Activated gamma-delta T cell treated with anti-CD3 and anti-CD28 coated beads, Interleukin-2, amount 50 U/mL, for 16 hours (primary cell): ENCODE measurements around the gene COLQ.
A peak's percentile ranks its signal among the peaks of the same experiment; 100 is the strongest.
"Not testable (repeated sequence)": the region's sequence is repeated elsewhere in the genome, so short reads cannot be mapped to it uniquely, and the experiment has no call there.

Experiments used
- DNase-seq: peaks from one replicate; pipeline ENCODE4 v3.0.0-alpha.2; 2020; ENCODE audit warnings: low read depth

COLQ gene

DNA sequence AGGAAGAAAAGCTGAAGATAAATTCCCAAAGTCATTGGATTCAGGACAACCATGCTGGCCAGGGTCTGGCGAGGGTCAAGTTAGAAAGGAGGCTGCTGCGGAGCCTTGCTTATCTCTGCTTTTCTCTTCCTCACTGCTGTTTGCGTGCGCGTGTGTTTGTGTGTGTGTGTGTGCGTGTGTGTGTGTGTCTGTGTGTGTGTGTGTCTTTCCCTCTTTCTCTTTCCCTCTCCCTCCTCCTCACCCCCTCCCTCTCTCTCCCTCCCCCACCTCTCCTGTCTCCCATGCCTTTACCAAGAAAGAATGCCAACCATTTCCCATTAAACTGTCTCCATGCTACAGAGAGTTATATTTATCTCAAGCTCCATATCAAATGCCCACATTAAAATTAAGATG is at the start of gene COLQ:
Gene COLQ, minus strand, starts transcription at position 134 of the 393 bp plus-strand sequence. Its CDS starts 81 bp downstream, at position 53.
- DNase-seq: no peak

DNA sequence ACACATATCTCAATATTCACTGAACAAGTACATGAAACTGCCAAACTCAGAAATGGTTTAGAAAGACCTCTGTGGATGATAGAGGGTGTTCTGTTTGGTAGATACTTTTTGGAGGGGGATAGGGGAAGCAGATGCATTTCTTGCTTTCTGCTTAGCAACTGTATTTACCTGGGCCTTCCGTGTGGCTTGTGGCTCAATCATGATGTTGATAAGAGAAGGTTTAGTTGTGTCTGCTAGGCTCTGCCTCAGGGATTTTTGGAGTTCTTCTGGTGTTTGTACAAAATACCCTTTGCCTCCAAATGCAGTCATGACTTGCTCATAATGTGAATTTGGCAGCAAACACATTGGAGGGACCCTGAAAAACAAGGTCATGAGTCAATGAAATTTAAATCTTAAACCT is 41.7 kb upstream of the COLQ start:
- no peak for DNase-seq

- no peak for DNase-seq
Measured at GRCh38 chr3:15562560-15562959, 41.1 kb upstream of the COLQ start.

GRCh38 chr3:15558581-15558980 is 37.1 kb upstream of the COLQ start:
- no peak for DNase-seq

DNA sequence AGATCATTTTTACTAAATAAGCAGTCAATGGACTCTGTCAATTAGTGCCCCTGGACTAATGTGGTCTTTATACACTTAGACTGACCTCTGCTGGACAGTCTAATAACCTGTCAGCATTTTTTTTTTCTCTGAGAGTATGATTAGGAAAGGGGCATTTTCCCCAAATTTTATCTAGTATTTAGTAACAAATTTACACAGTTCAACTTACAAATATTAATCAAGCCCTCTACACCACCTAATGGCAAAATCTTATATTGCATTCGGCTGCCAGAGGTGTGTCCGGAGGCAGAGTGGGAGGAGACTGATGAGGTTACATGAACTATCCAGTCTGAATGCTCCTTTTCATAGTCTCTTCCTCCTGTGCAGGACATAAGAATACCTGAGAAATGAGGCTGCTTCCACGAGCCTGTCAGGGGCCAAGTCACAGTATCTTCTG is 36.0 kb upstream of the COLQ start:
- peak; percentile 28 for DNase-seq

DNA sequence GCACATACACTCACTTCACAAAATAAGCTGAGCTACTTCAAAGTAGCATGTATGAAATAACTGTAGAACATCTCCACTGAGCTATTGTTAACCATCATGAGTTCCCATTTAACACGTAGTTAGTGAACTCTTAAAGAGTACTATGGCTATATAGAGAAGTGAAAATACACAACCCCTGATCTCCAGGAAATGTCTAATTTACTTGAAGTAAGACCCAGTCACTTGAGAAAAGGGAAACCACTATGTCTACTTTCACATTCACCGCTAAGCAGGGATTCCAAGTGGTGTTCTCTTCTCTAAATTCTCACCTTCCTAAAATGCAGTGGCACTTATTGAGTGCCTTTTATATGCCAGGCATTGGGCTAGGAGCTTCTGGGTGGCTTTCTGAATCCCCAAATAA is 35.0 kb upstream of the COLQ start:
- DNase-seq: no peak

- DNase-seq: no peak
Measured at GRCh38 chr3:15553749-15554148, 32.2 kb upstream of the COLQ start.

- DNase-seq: no peak
Measured at GRCh38 chr3:15551902-15552301, 30.4 kb upstream of the COLQ start.

DNA sequence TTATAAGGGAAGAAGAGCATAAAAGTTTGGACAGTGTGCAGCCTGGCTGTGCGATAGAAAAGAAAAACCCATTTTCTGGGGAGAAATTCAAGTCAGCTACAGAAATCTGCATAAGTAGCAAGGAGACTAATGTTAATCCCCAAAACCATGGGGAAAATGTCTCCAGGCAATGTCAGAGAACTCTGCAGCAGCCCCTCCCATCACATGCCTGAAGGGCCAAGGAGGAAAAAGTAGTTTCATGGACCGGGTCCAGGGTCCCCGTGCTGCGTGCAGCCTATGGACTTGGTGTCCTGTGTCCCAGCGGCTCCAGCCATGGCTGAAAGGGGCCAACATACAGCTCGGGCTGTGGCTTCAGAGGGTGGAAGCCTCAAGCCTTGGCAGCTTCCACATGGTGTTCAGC is 28.3 kb upstream of the COLQ start:
- DNase-seq: no peak

- no peak for DNase-seq
Measured at GRCh38 chr3:15542614-15543013, 21.1 kb upstream of the COLQ start.

- no peak for DNase-seq
Measured at GRCh38 chr3:15541371-15541770, 19.9 kb upstream of the COLQ start.

- DNase-seq: no peak
Measured at GRCh38 chr3:15539066-15539465, 17.6 kb upstream of the COLQ start.

DNA sequence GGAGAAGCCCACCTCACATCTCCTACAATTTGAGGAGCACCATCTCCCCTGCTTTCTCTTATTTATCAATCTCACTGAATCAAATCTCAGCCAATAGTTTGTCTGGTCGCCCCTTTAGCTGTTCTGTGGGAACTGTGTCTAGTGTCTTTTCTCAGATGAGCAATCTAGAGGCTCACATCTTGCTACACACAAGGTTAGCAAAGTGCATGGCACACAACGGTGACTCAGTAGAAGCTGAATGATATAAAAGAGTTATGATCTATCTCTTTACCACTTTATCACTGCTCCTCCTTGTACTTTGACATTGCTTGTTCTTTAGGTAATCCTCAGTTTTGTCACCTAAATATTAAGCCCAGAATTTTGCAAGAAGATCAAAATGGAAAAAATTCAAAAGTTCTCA is 16.8 kb upstream of the COLQ start:
- no peak for DNase-seq

GRCh38 chr3:15536856-15537255 is 15.3 kb upstream of the COLQ start:
- DNase-seq: no peak

DNA sequence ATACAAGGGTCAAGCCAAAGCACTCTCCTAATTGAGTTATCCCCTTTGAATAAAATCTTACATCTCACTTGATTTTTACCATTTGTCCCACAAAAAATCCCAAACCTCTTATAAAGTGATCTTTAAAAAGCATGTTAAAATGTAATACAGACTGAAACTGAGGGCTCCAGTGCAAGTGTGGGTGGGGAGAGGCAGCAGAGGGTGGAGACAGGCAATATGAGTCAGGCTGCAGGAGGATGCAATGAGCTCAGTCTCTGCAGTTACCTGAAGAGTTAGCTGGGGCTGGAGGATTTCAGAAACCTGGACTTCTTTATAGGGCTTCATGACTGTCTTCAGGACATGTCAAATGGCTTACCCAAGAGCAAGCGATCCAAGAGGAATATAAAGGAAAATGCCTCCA is 14.2 kb upstream of the COLQ start:
- peak; percentile 16 for DNase-seq

GRCh38 chr3:15532614-15533013 is 11.1 kb upstream of the COLQ start:
- not testable (repeated sequence) for DNase-seq

- DNase-seq: no peak
Measured at GRCh38 chr3:15531346-15531745, 9.8 kb upstream of the COLQ start.

GRCh38 chr3:15528854-15529537 is 7.5 kb upstream of the COLQ start:
- DNase-seq: no peak

- DNase-seq: no peak
Measured at GRCh38 chr3:15527031-15527459, 5.5 kb upstream of the COLQ start.

DNA sequence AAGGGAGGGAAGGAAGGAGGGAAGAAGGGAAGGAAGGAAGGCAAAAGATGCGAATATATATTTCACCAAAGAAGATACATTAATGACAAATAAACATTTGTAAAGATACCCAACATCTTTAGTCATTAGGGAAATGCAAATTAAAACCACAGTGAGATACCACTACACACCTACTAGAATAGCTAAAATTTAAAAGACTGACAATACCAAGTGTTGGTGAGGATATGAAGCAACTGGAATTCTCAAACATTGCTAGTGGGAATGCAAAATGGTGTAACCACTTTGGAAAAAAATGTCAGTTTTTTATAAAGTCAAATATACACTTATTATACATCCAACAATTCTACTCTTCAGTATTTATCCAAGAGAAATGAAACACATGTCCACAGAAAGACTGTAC is 4.3 kb upstream of the COLQ start:
- no peak for DNase-seq

DNA sequence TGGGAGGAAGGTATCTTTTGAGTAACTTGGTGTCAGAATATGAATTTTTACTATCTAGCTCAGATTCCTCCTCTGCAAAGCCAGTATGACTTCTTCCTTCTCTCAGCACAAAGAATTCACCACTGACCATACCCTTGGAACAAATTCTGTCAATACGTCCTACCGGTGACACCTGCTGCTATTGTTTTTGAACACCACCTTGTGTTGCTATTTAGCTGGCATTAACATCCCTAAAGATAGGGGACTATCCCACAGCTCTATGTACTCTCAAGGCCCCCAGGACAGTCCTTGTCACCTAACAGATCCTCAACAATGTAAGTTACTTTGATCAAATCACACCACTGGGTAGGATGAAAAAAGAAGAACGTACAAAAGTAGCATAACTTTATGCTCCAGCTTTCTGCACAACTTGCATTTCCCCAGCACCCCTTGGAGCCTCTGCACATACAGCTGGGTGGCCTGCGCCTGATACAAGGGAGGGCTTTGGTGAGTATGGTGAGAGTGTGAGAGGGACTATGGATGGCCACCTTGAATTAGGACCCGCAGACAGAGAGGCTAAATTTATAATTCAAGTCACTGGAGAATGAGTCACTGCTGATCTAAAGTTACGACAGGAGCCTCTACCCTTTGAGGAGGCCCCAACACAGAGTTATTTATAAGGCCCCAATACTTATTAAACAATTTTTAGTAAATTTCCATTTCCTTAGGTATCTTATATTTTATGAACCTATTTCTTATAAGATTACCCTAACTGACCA is 2.3 kb upstream of the COLQ start:
- DNase-seq: no peak

DNA sequence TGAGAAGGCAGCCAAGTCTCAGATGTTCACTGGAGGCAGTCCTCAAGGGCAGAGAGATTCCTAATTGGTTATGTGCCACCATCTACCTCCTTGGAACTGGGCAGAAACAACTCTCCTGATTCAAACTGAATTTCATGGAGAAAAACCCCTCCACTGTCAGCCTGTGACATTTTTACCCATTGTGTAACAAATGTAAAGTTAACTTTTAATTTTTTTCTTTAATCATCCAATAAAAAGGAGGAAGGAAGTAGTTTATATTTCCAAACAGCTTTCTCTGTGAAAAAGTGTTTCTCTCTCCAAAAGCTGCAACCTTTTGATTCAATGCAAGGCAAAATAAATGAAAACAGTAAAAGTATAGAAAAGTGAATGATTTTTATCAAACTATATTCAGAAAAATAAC is 510 bp upstream of the COLQ start:
- no peak for DNase-seq

- DNase-seq: no peak
Measured at GRCh38 chr3:15520804-15521572, 518 bp downstream of the COLQ start.
